ENCODE measurements around the gene C12orf56.
A peak's percentile ranks its signal among the peaks of the same experiment; 100 is the strongest.

C12orf56 gene

GRCh38 chr12:64237382-64237781 is 153.2 kb downstream of the C12orf56 start:
- Histone ChIP-seq H3K27ac (no peak overlapping the region), H3K4me3 (no peak overlapping the region)
- no peak for DNase-seq (ENCODE audit: low spot score)
- no peak for TF ChIP-seq CTCF (IDR thresholded peaks at IDR 0.05)

GRCh38 chr12:64236549-64236948 is 154.0 kb downstream of the C12orf56 start:
- H3K4me3 ChIP-seq, result no peak overlapping the region
- no peak for TF ChIP-seq CTCF (IDR thresholded peaks at IDR 0.05)
- H3K27ac ChIP-seq, result no peak overlapping the region
- no peak for DNase-seq (ENCODE audit: low spot score)

- no peak for DNase-seq (ENCODE audit: low spot score)
- H3K4me3 ChIP-seq, result no peak overlapping the region
- no peak overlapping the region for H3K27ac ChIP-seq
- no peak for TF ChIP-seq CTCF (IDR thresholded peaks at IDR 0.05)
These were observed 158.4 kb downstream of the C12orf56 start for GRCh38 chr12:64232196-64232595.

- no peak for TF ChIP-seq CTCF (IDR thresholded peaks at IDR 0.05)
- Histone ChIP-seq H3K4me3 (no peak overlapping the region), H3K27ac (no peak overlapping the region)
- no peak for DNase-seq (ENCODE audit: low spot score)
These were observed 160.8 kb downstream of the C12orf56 start for GRCh38 chr12:64229796-64230195.

- DNase-seq (ENCODE audit: low spot score), result no peak
- H3K4me3 ChIP-seq, result no peak overlapping the region
- no peak for TF ChIP-seq CTCF (IDR thresholded peaks at IDR 0.05)
- no peak overlapping the region for H3K27ac ChIP-seq
These were observed 161.3 kb downstream of the C12orf56 start for GRCh38 chr12:64229240-64229639.

- DNase-seq (ENCODE audit: low spot score), result no peak
- TF ChIP-seq CTCF (IDR thresholded peaks at IDR 0.05), result no peak
These were observed 164.9 kb downstream of the C12orf56 start for GRCh38 chr12:64225626-64226025.

GRCh38 chr12:64222009-64222765 is 168.4 kb downstream of the C12orf56 start, which contains the start of gene KICS2:
Gene KICS2 (minus strand): TSS chr12:64222296. CDS start chr12:64222237, 59 bp downstream.
- no peak for TF ChIP-seq CTCF (IDR thresholded peaks at IDR 0.05)
- DNase-seq (ENCODE audit: low spot score), result peak; percentile 96
- H3K4me3 ChIP-seq, result peak within 1 kb of the TSS; percentile 99
- H3K27ac ChIP-seq, result peak within 1 kb of the TSS; percentile 87 to 99

More at GRCh38 chr12:64225626-64226025, 164.9 kb downstream of the C12orf56 start:
- no peak overlapping the region for H3K4me3 ChIP-seq
- no peak overlapping the region for H3K27ac ChIP-seq
